Neural cell (in vitro differentiated cells): ENCODE results near the gene TMEM170B. TPM values are rescaled to one million over a fixed set of nuclear protein-coding genes. Genes with fewer than 3 reads are reported as not detected.

ENCODE experiments used
- H2AFZ ChIP-seq: fragments of 200-600, 300-800 bp; sonication (generic), shearing (Covaris generic); 2 replicates; pipeline ENCODE4 v1.6.0; 2014; ENCODE audit warnings: low read depth, mild to moderate bottlenecking, antibody characterized with exemption, low read length, moderate library complexity
- H3F3A ChIP-seq: fragments of 200-600 bp; shearing (Covaris generic); 2 replicates; pipeline ENCODE4 v1.6.1; 2016; ENCODE audit warnings: mild to moderate bottlenecking, moderate library complexity, mixed read lengths, antibody characterized with exemption, low read length; ENCODE audit not compliant: insufficient read depth, poor library complexity, severe bottlenecking
- H3K27ac ChIP-seq: fragments of 200-600, 300-800 bp; sonication (generic), shearing (Covaris generic); 2 replicates; pipeline ENCODE4 v1.5.1; 2014; ENCODE audit warnings: mild to moderate bottlenecking, low read length, moderate library complexity
- H3K27me3 ChIP-seq: fragments of 300-800, 200-600 bp; sonication (generic), shearing (Covaris generic); 2 replicates; pipeline ENCODE4 v1.6.0; 2014; ENCODE audit warnings: mild to moderate bottlenecking, low read depth, low read length, moderate library complexity; ENCODE audit not compliant: insufficient read depth
- H3K36me3 ChIP-seq: fragments of 300-800, 200-600 bp; sonication (generic), shearing (Covaris generic); 2 replicates; pipeline ENCODE4 v1.5.1; 2014; ENCODE audit warnings: mild to moderate bottlenecking, antibody characterized with exemption, low read length, moderate library complexity; ENCODE audit not compliant: insufficient read depth
- H3K4me2 ChIP-seq: fragments of 300-800, 200-600 bp; sonication (generic), shearing (Covaris generic); 2 replicates; pipeline ENCODE4 v1.6.0; 2014; ENCODE audit warnings: mild to moderate bottlenecking, low read length
- H3K4me3 ChIP-seq: fragments of 300-800, 200-600 bp; sonication (generic), shearing (Covaris generic); 2 replicates; pipeline ENCODE4 v1.5.1; 2014; ENCODE audit warnings: mild to moderate bottlenecking, low read length, moderate library complexity
- H3K79me2 ChIP-seq: fragments of 200-600 bp; shearing (Covaris generic); replicated peaks from 2 replicates; pipeline ENCODE4 v1.6.0; 2014; ENCODE audit warnings: mild to moderate bottlenecking, low read length, moderate library complexity; ENCODE audit not compliant: insufficient read depth
- H3K9ac ChIP-seq: fragments of 300-800, 200-600 bp; sonication (generic), shearing (Covaris generic); 2 replicates; pipeline ENCODE4 v1.6.1; 2016; ENCODE audit warnings: mild to moderate bottlenecking, low read length, mixed read lengths
- H3K9me2 ChIP-seq: fragments of 200-600 bp; shearing (Covaris generic); 2 replicates; pipeline ENCODE4 v1.6.1; 2016; ENCODE audit warnings: mild to moderate bottlenecking, low read length, mixed read lengths; ENCODE audit not compliant: insufficient read depth
- H3K9me3 ChIP-seq: fragments of 200-600, 300-800 bp; sonication (generic), shearing (Covaris generic); 2 replicates; pipeline ENCODE4 v1.6.1; 2016; ENCODE audit warnings: mild to moderate bottlenecking, mixed run types, low read length, moderate library complexity, mixed read lengths
- H4K20me1 ChIP-seq: fragments of 200-600 bp; shearing (Covaris generic); 2 replicates; pipeline ENCODE4 v1.6.1; 2016; ENCODE audit warnings: mild to moderate bottlenecking, mixed run types; ENCODE audit not compliant: insufficient read depth
- EP300 ChIP-seq: fragments of 450-650 bp; conservative IDR thresholded peaks from 2 replicates; pipeline ENCODE4 v1.6.1; 2014; ENCODE audit warnings: antibody characterized with exemption, mild to moderate bottlenecking, moderate library complexity; ENCODE audit not compliant: poor library complexity, severe bottlenecking
- EZH2 ChIP-seq: fragments of 200-600, 300-800 bp; shearing (Covaris generic), sonication (generic); IDR thresholded peaks from 2 replicates; pipeline ENCODE4 v1.6.1; 2014; ENCODE audit warnings: antibody characterized with exemption, low read length, borderline replicate concordance, mild to moderate bottlenecking; ENCODE audit not compliant: insufficient read depth, poor library complexity, severe bottlenecking
- MXI1 ChIP-seq: fragments of 450-650 bp; conservative IDR thresholded peaks from 2 replicates; pipeline ENCODE4 v1.6.1; 2014; ENCODE audit warnings: antibody characterized with exemption, mild to moderate bottlenecking; ENCODE audit not compliant: poor library complexity, severe bottlenecking
- POLR2AphosphoS5 ChIP-seq: IDR thresholded peaks from 2 replicates; pipeline ENCODE4 v1.6.1; 2012
- RAD21 ChIP-seq: fragments of 450-650 bp; conservative IDR thresholded peaks from 2 replicates; pipeline ENCODE4 v1.6.1; 2014; ENCODE audit warnings: antibody characterized with exemption, mild to moderate bottlenecking, moderate library complexity
- SMC3 ChIP-seq: fragments of 450-650 bp; conservative IDR thresholded peaks from 2 replicates; pipeline ENCODE4 v1.6.1; 2014; ENCODE audit warnings: antibody characterized with exemption, mild to moderate bottlenecking, moderate library complexity; ENCODE audit not compliant: poor library complexity
- TAF1 ChIP-seq: IDR thresholded peaks from 2 replicates; pipeline ENCODE4 v1.6.1; 2012; ENCODE audit warnings: low read depth
- polyA plus RNA-seq: library from polyadenylated mRNA; depleted of rRNA; stranded (reverse); fragments of >200 nt; gene quantifications from 2 replicates; pipeline ENCODE4 v1.2.3, GENCODE V29; 2014
- TF ChIP-seq, protein P1 (sequence below): fragments of 450-650 bp; IDR thresholded peaks from 2 replicates; pipeline ENCODE4 v1.5.1; 2014; ENCODE audit warnings: antibody characterized with exemption, mild to moderate bottlenecking, moderate library complexity; ENCODE audit not compliant: poor library complexity, severe bottlenecking
- TF ChIP-seq, protein P2 (sequence below): IDR thresholded peaks from 2 replicates; pipeline ENCODE4 v1.6.1; 2012; ENCODE audit warnings: borderline replicate concordance

TMEM170B gene
- polyA plus RNA-seq, 1 donor from 2014 or later: 29.1 TPM

DNA sequence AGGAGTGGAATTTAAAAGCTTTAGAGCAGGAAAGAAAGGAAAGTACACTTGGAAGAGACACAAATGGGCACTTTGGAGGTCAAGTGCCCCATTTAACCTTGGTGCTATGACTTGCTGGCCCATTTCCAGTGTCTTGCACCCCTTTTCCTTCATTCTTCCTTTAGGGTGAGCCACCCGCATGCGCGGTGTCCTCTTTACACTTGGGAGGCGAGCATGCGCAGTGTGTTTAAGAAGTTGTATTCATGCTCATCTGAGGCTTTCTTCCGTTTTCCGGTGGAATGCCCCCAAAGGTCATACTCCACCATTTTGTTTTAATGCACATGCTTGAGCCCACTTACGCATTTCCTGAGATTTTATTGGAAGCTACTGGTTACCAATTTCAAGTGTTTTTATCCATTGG lies 29.1 kb downstream of the TMEM170B start:
- Histone ChIP-seq H3K27me3 (no peaks in the 10 kb centered on the region), H3K9ac (no peak overlapping the region), H4K20me1 (no peaks in the 10 kb centered on the region), H3K9me3 (no peaks in the 10 kb centered on the region), H3K36me3 (peaks cover 11% of the 10 kb centered on the region), H3K4me2 (no peak overlapping the region), H3F3A (no peaks in the 10 kb centered on the region), H3K4me3 (no peak overlapping the region), H3K27ac (no peak overlapping the region), H2AFZ (no peak overlapping the region), H3K79me2 (peaks cover 34% of the 10 kb centered on the region), H3K9me2 (no peaks in the 10 kb centered on the region)
- TF ChIP-seq, protein P1, sequence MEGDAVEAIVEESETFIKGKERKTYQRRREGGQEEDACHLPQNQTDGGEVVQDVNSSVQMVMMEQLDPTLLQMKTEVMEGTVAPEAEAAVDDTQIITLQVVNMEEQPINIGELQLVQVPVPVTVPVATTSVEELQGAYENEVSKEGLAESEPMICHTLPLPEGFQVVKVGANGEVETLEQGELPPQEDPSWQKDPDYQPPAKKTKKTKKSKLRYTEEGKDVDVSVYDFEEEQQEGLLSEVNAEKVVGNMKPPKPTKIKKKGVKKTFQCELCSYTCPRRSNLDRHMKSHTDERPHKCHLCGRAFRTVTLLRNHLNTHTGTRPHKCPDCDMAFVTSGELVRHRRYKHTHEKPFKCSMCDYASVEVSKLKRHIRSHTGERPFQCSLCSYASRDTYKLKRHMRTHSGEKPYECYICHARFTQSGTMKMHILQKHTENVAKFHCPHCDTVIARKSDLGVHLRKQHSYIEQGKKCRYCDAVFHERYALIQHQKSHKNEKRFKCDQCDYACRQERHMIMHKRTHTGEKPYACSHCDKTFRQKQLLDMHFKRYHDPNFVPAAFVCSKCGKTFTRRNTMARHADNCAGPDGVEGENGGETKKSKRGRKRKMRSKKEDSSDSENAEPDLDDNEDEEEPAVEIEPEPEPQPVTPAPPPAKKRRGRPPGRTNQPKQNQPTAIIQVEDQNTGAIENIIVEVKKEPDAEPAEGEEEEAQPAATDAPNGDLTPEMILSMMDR: no peak
- no peak for TF ChIP-seq MXI1
- no peak for TF ChIP-seq RAD21

DNA sequence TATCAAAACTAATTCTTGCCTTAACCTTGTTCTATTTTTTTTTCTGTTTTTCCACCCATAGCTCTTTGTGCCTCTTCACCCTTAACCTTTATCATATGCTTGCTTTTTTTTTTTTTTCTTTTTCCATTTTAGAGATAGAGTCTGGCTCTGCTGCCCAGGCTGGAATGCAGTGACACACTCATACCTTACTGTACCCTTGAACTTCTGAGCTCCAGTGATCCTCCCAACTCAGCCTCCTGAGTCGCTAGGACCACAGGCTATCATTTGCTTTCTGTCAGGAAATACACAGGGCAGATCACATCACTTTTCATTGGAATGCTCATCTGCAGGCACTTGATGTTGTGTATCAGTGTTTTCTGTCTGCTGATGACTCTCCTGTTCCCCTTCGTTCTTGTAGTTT lies 33.5 kb downstream of the TMEM170B start:
- H3K27ac ChIP-seq: no peak overlapping the region
- no peaks in the 10 kb centered on the region for H3K9me3 ChIP-seq
- peaks cover 11% of the 10 kb centered on the region for H3K36me3 ChIP-seq
- no peak overlapping the region for H2AFZ ChIP-seq
- H3K27me3 ChIP-seq: no peaks in the 10 kb centered on the region
- no peaks in the 10 kb centered on the region for H3F3A ChIP-seq
- no peak overlapping the region for H3K4me2 ChIP-seq
- peaks cover 6% of the 10 kb centered on the region for H3K79me2 ChIP-seq
- H3K4me3 ChIP-seq: no peak overlapping the region
- no peaks in the 10 kb centered on the region for H4K20me1 ChIP-seq
- H3K9me2 ChIP-seq: no peaks in the 10 kb centered on the region
- no peak overlapping the region for H3K9ac ChIP-seq
- TF ChIP-seq EZH2 (no peak), EP300 (no peak), MXI1 (no peak), TAF1 (no peak), POLR2AphosphoS5 (no peak), SMC3 (no peak), RAD21 (no peak)
- TF ChIP-seq, protein P1: no peak
- TF ChIP-seq, protein P2, sequence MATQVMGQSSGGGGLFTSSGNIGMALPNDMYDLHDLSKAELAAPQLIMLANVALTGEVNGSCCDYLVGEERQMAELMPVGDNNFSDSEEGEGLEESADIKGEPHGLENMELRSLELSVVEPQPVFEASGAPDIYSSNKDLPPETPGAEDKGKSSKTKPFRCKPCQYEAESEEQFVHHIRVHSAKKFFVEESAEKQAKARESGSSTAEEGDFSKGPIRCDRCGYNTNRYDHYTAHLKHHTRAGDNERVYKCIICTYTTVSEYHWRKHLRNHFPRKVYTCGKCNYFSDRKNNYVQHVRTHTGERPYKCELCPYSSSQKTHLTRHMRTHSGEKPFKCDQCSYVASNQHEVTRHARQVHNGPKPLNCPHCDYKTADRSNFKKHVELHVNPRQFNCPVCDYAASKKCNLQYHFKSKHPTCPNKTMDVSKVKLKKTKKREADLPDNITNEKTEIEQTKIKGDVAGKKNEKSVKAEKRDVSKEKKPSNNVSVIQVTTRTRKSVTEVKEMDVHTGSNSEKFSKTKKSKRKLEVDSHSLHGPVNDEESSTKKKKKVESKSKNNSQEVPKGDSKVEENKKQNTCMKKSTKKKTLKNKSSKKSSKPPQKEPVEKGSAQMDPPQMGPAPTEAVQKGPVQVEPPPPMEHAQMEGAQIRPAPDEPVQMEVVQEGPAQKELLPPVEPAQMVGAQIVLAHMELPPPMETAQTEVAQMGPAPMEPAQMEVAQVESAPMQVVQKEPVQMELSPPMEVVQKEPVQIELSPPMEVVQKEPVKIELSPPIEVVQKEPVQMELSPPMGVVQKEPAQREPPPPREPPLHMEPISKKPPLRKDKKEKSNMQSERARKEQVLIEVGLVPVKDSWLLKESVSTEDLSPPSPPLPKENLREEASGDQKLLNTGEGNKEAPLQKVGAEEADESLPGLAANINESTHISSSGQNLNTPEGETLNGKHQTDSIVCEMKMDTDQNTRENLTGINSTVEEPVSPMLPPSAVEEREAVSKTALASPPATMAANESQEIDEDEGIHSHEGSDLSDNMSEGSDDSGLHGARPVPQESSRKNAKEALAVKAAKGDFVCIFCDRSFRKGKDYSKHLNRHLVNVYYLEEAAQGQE: no peak
